Effector CD4-positive, alpha-beta T cell (primary cell): Measurements from ENCODE around the gene HSPB9.

ENCODE experiments used
- DNase-seq: peaks from one replicate; pipeline ENCODE4 v3.0.0-alpha.2; 2020

Gene HSPB9

GRCh38 chr17:42146911-42147607, 24.5 kb downstream of the HSPB9 start:
- no peak for DNase-seq

DNA sequence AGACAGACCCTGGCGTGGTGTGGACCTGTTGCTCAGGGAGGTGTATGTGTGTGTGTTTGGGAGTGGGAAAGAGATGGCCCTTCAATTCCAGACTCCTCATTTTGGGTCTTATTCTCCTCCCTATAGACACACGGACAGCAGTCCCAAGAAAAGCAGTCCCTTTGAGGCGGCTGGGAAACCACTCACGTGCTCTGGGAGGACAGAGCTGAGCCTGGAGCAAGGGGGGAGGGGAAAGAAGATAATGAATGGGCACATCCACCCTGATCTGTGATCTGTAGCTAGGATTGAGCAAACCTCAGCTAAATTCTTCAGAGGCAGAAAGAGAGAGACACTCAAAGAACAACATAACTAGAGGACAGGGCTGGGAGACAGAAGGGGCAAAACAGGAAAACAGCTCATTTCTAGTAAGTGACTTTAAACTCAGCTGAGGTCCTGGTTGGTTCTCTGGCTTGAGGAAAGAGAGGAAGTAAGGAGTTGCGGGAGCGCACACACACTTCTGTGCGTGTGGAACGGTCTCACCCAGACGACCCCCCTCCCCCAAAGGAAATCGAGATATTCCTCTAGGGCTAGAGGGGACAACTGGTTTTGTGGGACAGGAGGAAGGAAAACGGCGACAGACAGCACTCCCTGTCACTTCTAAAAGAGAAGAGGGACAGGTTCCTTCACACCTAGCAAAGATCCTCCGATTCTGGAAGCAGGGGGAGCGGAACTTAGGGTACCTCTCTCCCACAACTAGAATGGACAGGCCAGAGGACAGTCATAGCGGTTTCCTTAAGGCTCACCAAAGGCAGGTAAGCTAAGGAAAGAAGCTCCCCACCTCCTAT, 31.5 kb downstream of the HSPB9 start:
- no peak for DNase-seq

DNA sequence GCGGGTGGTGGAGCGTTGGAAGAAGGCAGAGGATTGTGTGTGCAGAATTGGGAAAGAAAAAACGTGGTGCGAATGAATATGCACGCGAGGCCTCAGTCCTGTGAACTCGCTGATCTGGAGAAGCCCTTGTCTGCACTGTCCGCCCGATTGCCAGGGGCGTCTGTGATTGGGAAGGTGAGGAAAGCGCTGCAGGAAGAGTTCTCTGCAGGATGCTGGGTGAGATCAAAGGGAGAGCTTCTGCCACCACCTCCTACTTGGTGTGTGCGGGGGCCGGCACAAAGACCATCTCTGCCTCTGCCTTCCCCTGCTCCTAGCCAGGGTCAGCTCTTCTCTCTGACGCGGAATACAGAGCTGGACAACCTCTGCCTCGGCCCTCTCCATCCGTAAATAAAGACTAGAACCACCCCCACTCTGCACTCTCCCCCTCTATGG, 33.0 kb downstream of the HSPB9 start:
- DNase-seq: no peak

DNA sequence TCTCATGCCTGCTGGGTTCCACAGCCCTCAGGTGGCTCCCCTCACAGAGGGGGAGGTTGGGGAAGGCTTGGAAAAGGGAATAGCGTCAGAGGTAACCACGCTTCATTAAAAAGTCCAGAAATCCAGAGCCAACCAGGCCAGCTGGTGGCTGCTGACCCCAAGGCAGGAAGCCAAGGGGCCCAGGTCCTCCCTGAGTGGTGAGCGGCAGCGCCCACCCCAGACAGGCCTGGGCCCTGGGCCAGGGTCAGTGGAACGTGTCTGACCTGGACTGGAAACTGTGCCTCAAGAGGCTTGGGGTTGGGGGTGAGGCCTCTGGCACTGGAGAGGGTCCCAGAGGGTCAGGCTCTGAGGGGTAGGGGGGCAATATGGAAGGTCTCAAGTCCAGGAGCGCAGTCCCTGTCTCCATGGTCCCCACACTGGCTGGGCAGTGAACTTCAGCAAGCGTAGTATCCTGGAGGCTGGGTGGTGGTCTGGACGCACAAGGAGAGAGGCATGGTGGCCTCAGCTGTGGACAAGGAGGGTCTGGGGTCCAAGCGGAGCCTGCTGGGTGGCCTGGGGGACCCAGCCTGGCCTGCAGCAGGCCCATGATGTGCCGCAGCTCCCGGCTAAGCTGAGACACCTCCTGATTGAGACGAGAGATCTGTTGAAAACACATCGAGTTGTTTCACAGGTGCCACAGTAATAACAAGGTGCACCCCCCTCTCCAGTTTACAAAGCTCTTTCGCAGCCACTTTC, 37.4 kb downstream of the HSPB9 start:
- DNase-seq: no peak

- DNase-seq: no peak
Measured at GRCh38 chr17:42160531-42160910, 37.9 kb downstream of the HSPB9 start.

GRCh38 chr17:42163113-42163512, 40.5 kb downstream of the HSPB9 start:
- no peak for DNase-seq

DNA sequence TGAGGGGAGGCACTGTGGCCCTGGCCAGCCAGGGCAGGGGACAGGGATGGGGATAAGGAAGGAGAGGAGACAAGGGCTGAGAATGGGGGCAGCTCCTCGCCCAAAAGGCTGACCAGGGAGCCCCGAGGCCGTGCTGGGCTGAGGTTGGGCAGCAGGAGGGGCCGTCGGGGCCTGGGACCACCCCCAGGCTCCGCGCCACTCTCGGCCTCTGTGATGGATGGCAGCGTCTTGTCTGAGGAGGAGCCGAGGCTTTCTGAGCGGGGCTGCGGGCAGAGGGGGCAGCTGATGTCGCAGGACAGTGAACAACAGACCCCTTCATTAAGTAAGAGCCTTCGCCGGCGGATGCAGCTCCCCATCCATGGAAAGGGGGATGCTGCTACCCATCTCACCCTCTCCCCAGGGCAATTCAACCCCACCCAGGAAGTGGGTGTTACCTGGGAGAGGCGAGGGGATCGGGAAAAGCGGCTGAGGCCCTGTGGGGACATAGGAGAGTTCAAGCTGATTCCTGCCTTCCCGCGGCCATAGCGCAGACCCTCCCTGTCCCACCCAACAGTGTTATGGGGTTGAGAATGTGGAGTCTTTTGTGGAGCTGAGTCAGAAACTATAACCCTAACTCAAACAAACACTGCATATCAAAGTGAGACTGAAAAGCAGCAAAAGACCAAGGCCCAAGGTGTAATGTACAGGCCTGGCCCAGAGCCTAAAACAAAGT, 41.2 kb downstream of the HSPB9 start:
- DNase-seq: no peak

DNA sequence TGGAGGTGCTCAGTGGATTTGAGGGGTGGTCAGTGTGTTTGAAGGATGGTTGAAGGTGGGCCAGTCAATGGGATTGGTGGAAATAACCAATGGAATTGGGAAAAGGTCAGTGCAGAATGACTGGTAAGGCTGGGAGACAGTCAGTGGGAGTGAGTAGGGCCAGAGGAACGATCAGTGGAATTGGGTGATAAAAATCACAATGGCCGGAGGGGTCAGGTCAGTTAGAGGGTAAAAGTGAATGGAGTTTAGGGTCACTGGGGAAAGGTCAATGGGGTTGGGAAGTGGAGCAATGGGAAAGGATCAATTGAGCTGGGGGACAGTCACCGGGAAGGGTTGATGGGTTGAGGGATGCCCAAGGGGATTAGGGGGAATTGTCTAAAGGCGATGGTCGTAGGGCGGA, 43.1 kb downstream of the HSPB9 start:
- DNase-seq: no peak

DNA sequence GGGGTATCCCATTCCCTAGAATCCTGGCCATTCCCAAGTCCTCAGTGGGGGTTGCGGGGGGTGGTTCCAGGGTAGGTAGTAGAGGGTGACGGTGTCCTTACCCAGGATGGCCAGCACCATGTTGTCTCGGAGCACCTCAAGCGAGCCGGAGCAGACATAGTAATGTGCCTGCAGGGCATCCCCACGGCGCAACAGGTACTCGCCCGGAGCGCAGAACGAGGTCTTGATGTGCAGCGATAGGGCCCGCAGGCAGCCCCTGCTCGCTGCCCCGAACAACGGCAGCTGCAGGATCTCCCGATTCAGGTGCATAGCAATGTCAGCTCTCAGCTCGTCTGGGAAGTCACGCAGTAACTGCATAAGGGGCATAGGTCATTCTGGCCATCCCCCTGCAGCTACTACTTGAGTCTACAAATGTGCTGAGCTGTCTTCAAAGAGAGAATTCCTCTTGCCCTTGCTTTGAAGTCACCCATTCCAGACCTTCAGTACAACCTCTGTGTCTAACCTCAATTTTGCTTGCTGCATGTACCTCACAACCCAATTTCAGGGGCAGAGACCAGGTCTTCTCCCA, 43.7 kb downstream of the HSPB9 start:
- no peak for DNase-seq

- DNase-seq: no peak
Measured at GRCh38 chr17:42167807-42168206, 45.2 kb downstream of the HSPB9 start.

- DNase-seq: no peak
Measured at GRCh38 chr17:42169351-42169750, 46.7 kb downstream of the HSPB9 start.

GRCh38 chr17:42171831-42172230, 49.2 kb downstream of the HSPB9 start:
- DNase-seq: no peak
